Muscle layer of colon (tissue), 2 donors: ENCODE measurements around the gene NOD2.

Experiments used
- H3K27ac ChIP-seq: one replicate; pipeline ENCODE4 v1.7.0; 2013; ENCODE audit warnings: low read depth, mild to moderate bottlenecking, low read length, moderate library complexity
- H3K27me3 ChIP-seq, 2 donors: one replicate each; pipeline ENCODE4 v1.7.0; 2013; ENCODE audit warnings: low read length in 2 of 2, mild to moderate bottlenecking in 2 of 2; ENCODE audit not compliant: insufficient read depth in 2 of 2, control insufficient read depth in 1 of 2
- H3K36me3 ChIP-seq: one replicate; pipeline ENCODE4 v1.7.0; 2013; ENCODE audit warnings: mild to moderate bottlenecking, low read length; ENCODE audit not compliant: insufficient read depth
- H3K4me1 ChIP-seq: one replicate; pipeline ENCODE4 v1.7.0; 2013; ENCODE audit warnings: mild to moderate bottlenecking, low read length; ENCODE audit not compliant: insufficient read depth
- H3K4me3 ChIP-seq, 2 donors: one replicate each; pipeline ENCODE4 v1.7.0; 2013; ENCODE audit warnings: low read length in 2 of 2, low read depth in 1 of 2, mild to moderate bottlenecking in 1 of 2, moderate library complexity in 1 of 2
- H3K9ac ChIP-seq: one replicate; pipeline ENCODE4 v1.7.0; 2013; ENCODE audit warnings: low read length
- H3K9me3 ChIP-seq: one replicate; pipeline ENCODE4 v1.7.0; 2013; ENCODE audit warnings: mild to moderate bottlenecking, low read length
- donor health status: abdominal sarcoma.
- donor health status: Adenocarcinoma of cecum.

The NOD2 gene

DNA sequence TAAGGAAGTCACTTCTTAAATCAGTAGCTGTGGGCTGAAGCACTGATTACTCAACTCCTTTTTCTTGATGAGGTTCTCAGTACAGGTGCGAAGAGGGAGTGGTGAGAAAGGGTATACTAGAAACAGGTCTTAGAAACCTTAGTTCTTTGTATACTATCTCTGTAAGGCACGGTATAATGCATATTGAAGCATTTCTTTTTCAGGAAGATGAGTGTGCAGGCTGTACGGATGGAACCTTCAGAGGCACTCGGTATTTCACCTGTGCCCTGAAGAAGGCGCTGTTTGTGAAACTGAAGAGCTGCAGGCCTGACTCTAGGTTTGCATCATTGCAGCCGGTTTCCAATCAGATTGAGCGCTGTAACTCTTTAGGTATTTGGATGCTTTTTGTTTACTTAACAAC lies 87.6 kb downstream of the NOD2 start:
- H3K36me3 ChIP-seq, result peaks cover 47% of the 10 kb centered on the region
- H3K9ac ChIP-seq, result no peak overlapping the region

DNA sequence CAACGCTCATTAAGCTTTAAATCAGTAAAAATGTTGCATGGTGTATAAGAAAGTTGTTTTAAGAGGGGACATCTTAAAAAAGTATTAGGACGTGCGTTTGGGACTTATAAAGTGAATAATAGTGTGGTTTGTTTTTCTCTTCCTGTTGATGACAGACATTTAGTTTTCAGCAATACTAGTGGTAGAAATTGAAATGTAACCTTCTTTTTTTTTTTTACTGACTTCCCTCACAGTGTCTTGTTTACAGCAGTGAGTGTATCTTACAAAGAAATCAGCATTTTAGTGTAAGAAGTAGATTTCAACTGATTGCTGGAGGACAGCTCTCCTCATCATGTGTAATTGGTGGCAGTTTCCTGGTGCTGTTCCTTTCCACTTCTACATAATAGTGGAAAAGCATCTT lies 88.1 kb downstream of the NOD2 start:
- peaks cover 49% of the 10 kb centered on the region for H3K36me3 ChIP-seq
- no peak overlapping the region for H3K9ac ChIP-seq

More for the DNA sequence above, 87.6 kb downstream of the NOD2 start:
- no peaks in the 10 kb centered on the region for H3K27me3 ChIP-seq
- no peak overlapping the region for H3K4me3 ChIP-seq
- no peaks in the 10 kb centered on the region for H3K4me1 ChIP-seq
- no peak overlapping the region for H3K27ac ChIP-seq
- H3K9me3 ChIP-seq, result no peaks in the 10 kb centered on the region

More for the DNA sequence above, 88.1 kb downstream of the NOD2 start:
- Histone ChIP-seq H3K4me1 (no peaks in the 10 kb centered on the region), H3K9me3 (no peaks in the 10 kb centered on the region), H3K4me3 (no peak overlapping the region), H3K27me3 (no peaks in the 10 kb centered on the region), H3K27ac (no peak overlapping the region)
